Nephron progenitor cell (in vitro differentiated cells): Measurements from ENCODE around the gene LPA.
"Not testable (repeated sequence)": the region's sequence is repeated elsewhere in the genome, so short reads cannot be mapped to it uniquely, and the experiment has no call there.

Experiments
- DNase-seq: peaks from one replicate; pipeline ENCODE4 v3.0.0; 2021
- H3K27ac Mint-ChIP-seq: 2 replicates; pipeline ENCODE4 v1.8.0; 2021; ENCODE audit warnings: mild to moderate bottlenecking, moderate library complexity, mixed read lengths
- H3K27me3 Mint-ChIP-seq: 2 replicates; pipeline ENCODE4 v1.8.0; 2021; ENCODE audit warnings: mild to moderate bottlenecking, low read depth, mixed read lengths; ENCODE audit not compliant: poor library complexity
- H3K36me3 Mint-ChIP-seq: 2 replicates; pipeline ENCODE4 v1.8.0; 2021; ENCODE audit warnings: low read depth, mixed read lengths
- H3K4me1 Mint-ChIP-seq: 2 replicates; pipeline ENCODE4 v1.8.0; 2021; ENCODE audit warnings: mixed read lengths
- H3K4me3 Mint-ChIP-seq: 2 replicates; pipeline ENCODE4 v1.8.0; 2021; ENCODE audit warnings: mild to moderate bottlenecking, moderate library complexity, mixed read lengths
- H3K9me3 Mint-ChIP-seq: 2 replicates; pipeline ENCODE4 v1.8.0; 2021; ENCODE audit warnings: mild to moderate bottlenecking, moderate library complexity, mixed read lengths
- TF ChIP-seq, protein P1 (sequence below): fragments of 200-600 bp; sonication (generic); IDR thresholded peaks from 2 replicates; pipeline ENCODE4 v1.5.0; 2021; ENCODE audit warnings: antibody characterized with exemption

The LPA gene

GRCh38 chr6:160661216-160661615, 2.9 kb downstream of the LPA start:
- Mint-ChIP-seq H3K9me3 (peaks cover 25% of the 10 kb centered on the region), H3K27me3 (peaks cover 8% of the 10 kb centered on the region), H3K36me3 (no peaks in the 10 kb centered on the region), H3K4me1 (no peaks in the 10 kb centered on the region), H3K4me3 (no peak overlapping the region), H3K27ac (no peak overlapping the region)
- no peak for DNase-seq
- TF ChIP-seq, protein P1, sequence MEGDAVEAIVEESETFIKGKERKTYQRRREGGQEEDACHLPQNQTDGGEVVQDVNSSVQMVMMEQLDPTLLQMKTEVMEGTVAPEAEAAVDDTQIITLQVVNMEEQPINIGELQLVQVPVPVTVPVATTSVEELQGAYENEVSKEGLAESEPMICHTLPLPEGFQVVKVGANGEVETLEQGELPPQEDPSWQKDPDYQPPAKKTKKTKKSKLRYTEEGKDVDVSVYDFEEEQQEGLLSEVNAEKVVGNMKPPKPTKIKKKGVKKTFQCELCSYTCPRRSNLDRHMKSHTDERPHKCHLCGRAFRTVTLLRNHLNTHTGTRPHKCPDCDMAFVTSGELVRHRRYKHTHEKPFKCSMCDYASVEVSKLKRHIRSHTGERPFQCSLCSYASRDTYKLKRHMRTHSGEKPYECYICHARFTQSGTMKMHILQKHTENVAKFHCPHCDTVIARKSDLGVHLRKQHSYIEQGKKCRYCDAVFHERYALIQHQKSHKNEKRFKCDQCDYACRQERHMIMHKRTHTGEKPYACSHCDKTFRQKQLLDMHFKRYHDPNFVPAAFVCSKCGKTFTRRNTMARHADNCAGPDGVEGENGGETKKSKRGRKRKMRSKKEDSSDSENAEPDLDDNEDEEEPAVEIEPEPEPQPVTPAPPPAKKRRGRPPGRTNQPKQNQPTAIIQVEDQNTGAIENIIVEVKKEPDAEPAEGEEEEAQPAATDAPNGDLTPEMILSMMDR = no peak

DNA sequence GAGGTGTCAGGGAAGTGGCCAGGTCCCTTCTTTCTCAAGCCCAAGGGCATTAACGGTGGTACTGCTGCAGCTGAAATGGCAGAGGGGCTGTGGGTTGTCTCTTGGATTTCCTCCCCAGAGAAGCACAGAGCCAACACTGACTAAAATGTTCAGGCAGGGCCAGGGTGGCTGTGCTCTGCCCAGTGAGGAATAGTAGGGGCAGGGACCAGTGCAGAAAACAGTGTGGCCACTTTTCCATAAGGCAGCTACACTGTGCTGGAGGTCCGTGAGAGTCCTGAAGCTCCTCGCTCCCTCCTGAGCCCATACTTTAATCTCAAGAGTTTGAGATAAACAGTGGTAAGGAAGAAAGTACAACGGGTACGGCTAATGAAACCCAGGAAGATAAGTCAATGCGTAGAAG, 4.5 kb downstream of the LPA start:
- no peak for DNase-seq
- Mint-ChIP-seq H3K36me3 (no peaks in the 10 kb centered on the region), H3K4me1 (no peaks in the 10 kb centered on the region), H3K27me3 (peaks cover 6% of the 10 kb centered on the region), H3K9me3 (peaks cover 34% of the 10 kb centered on the region), H3K4me3 (no peak overlapping the region), H3K27ac (no peak overlapping the region)
- TF ChIP-seq, protein P1 = no peak

GRCh38 chr6:160634706-160635105, 29.4 kb downstream of the LPA start:
- Mint-ChIP-seq H3K36me3 (no peaks in the 10 kb centered on the region), H3K9me3 (no peaks in the 10 kb centered on the region), H3K4me3 (no peak overlapping the region), H3K27ac (no peak overlapping the region), H3K4me1 (no peaks in the 10 kb centered on the region), H3K27me3 (no peaks in the 10 kb centered on the region)
- no peak for DNase-seq
- TF ChIP-seq, protein P1 = no peak

GRCh38 chr6:160595838-160596832, 67.9 kb downstream of the LPA start:
- H3K27ac Mint-ChIP-seq = no peak overlapping the region
- TF ChIP-seq, protein P1 = no peak
- H3K27me3 Mint-ChIP-seq = peaks cover 7% of the 10 kb centered on the region
- H3K4me1 Mint-ChIP-seq = no peaks in the 10 kb centered on the region
- H3K9me3 Mint-ChIP-seq = peaks cover 52% of the 10 kb centered on the region
- no peaks in the 10 kb centered on the region for H3K36me3 Mint-ChIP-seq
- no peak for DNase-seq
- no peak overlapping the region for H3K4me3 Mint-ChIP-seq

DNA sequence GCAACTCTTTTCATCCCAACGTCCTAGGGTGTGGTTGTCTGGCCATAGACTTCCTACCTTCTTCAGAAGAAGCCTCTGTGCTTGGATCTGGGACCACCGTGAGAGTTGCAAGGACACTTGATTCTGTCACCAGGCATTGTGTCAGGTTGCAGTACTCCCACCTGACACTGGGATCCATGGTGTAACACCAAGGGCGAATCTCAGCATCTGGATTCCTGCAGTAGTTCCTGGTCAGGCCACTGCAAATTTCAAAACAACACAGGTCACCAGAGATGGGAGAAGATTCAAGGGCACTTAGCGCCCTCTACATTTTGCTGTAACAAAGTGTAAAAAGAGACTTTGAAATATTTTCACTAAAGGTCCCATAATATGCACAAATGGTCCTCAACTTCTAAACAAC, 68.8 kb downstream of the LPA start:
- H3K9me3 Mint-ChIP-seq = peaks cover 51% of the 10 kb centered on the region
- H3K4me1 Mint-ChIP-seq, H3K27me3 Mint-ChIP-seq: not testable (repeated sequence)

DNA sequence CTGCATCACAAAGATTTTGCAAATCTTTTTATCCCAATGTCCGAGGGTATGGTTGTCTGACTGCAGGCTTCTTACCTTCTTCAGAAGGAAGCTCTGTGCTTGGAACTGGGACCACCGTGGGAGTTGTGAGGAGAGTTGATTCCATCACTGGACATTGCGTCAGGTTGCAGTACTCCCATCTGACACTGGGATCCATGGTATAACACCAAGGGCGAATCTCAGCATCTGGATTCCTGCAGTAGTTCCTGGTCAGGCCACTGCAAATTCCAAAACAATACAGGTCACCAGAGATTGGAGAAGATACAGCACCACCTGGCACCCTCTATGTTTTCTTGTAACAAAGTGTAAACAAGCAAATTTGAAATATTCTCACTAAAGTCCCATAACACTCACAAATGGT, 77.7 kb downstream of the LPA start:
- Mint-ChIP-seq H3K4me1 (no peaks in the 10 kb centered on the region), H3K36me3 (no peaks in the 10 kb centered on the region), H3K27me3 (peaks cover 4% of the 10 kb centered on the region), H3K27ac (no peak overlapping the region), H3K4me3 (no peak overlapping the region), H3K9me3 (peaks cover 59% of the 10 kb centered on the region)
- TF ChIP-seq, protein P1 = no peak
- no peak for DNase-seq

More for the DNA sequence above, 68.8 kb downstream of the LPA start:
- H3K27ac Mint-ChIP-seq, DNase-seq, H3K4me3 Mint-ChIP-seq, H3K36me3 Mint-ChIP-seq: not testable (repeated sequence)
